Choroid plexus epithelial cell (primary cell): ENCODE data around the gene HAP1.
A peak's percentile ranks its signal among the peaks of the same experiment; 100 is the strongest.

Experiments
- DNase-seq: peaks from one replicate; pipeline ENCODE4 v3.0.0-alpha.2; 2010; ENCODE audit warnings: low read depth
- H3K4me3 ChIP-seq: 2 replicates; pipeline ENCODE4 v1.5.1; 2011; ENCODE audit warnings: low read depth, mild to moderate bottlenecking, control low read depth, low read length, moderate library complexity
- TF ChIP-seq, protein P1 (sequence below): conservative IDR thresholded peaks from 2 replicates; pipeline ENCODE4 v1.5.1; 2011; ENCODE audit warnings: low read depth, mild to moderate bottlenecking, control low read depth, inconsistent platforms, low read length, moderate library complexity

The HAP1 gene

DNA sequence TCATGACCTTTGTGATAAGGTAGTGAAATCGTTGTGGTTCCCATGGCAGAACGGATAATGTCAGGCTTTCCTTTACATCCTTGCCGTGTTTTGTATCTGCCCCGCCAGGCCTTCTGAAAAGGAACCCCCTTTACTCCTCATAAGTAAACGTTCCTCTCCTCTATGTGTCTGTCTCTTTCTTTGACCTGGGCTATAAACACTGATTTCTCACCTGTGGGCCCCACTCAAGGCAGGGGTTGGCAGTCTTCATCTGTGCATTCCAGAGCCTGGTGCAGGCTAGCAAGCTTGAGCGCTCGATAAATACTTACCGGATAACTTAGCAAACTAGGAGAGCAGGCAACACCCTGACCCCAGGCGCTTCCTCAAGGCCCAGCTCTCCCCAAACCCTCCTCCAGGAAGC lies 7.3 kb upstream of the HAP1 start:
- DNase-seq, result no peak
- H3K4me3 ChIP-seq, result no peak overlapping the region
- TF ChIP-seq, protein P1, sequence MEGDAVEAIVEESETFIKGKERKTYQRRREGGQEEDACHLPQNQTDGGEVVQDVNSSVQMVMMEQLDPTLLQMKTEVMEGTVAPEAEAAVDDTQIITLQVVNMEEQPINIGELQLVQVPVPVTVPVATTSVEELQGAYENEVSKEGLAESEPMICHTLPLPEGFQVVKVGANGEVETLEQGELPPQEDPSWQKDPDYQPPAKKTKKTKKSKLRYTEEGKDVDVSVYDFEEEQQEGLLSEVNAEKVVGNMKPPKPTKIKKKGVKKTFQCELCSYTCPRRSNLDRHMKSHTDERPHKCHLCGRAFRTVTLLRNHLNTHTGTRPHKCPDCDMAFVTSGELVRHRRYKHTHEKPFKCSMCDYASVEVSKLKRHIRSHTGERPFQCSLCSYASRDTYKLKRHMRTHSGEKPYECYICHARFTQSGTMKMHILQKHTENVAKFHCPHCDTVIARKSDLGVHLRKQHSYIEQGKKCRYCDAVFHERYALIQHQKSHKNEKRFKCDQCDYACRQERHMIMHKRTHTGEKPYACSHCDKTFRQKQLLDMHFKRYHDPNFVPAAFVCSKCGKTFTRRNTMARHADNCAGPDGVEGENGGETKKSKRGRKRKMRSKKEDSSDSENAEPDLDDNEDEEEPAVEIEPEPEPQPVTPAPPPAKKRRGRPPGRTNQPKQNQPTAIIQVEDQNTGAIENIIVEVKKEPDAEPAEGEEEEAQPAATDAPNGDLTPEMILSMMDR, result no peak

DNA sequence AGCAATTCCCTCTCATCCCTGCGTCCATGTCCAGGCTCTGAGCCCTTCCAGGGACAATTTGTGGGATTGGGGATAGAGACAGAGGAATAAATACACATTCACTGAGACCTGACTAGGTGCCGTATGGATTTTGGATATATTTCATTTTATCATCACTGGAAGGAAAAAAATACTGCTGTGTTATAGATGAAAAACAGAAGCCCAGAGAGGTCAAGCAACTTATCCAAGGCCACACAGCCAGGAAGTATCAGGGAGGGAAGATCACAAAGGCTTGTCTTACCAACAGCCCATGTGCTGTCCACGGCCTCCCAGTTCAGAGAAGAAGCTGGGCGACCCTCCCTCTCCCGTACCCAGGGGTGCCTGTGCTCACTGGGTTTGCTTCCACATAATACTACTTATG lies 6.1 kb upstream of the HAP1 start:
- DNase-seq, result no peak
- H3K4me3 ChIP-seq, result no peak overlapping the region
- TF ChIP-seq, protein P1, result no peak

DNA sequence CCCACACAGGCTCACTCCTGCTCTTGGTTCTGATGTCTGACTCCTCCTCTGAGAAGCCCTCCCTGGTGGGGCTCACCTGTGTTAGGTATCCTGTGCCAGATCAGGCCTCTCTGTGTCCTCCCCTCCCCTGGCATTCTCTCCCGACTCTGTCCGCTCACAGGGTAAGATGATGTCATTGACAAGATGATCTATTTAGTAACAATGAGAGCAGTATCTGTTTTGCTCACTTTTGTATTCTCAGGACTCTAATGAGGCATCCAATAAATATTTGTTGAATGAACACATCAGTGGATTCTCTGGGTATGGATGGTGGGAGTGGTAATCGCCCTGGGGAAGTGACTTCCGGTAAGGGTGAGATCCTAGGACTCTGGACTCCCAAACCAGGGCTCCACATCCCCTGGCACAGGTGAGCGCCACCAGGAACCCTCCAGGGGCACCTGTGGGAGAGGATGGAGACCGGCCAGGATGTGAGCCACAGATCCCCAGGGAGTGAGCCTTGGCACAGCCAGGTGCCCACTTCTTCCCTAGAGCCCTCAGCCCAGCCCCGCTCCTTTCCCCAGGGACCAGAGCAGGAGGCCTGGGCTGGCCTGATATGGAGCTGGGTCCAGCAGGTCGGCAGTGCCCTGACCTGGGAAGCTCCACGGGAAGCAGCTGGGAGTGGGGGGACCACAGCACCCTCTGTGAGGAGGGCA lies 5.4 kb upstream of the HAP1 start:
- DNase-seq, result no peak
- TF ChIP-seq, protein P1, result no peak
- H3K4me3 ChIP-seq, result no peak overlapping the region

GRCh38 chr17:41738801-41739112 lies 4.3 kb upstream of the HAP1 start:
- no peak overlapping the region for H3K4me3 ChIP-seq
- TF ChIP-seq, protein P1, result no peak
- no peak for DNase-seq

GRCh38 chr17:41738077-41738800 lies 3.8 kb upstream of the HAP1 start:
- no peak overlapping the region for H3K4me3 ChIP-seq
- TF ChIP-seq, protein P1, result peak; percentile 96
- DNase-seq, result peak; percentile 79

DNA sequence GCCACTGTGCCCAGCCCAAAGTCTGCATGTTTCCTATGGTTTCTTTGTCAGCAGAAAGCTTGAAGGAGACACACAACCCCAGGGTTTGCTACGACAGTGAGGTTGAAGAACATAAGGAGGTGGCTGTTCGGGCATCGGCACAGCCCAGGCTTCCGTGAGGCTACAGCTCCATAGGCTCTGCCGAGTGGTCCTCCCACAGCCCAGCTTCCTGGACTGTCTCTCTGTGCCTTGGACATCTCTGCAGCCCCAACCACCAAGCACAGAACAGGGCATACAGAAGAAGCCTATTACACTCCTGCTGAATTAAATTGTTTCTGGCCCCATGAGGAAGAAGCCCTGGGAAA lies 3.2 kb upstream of the HAP1 start:
- no peak overlapping the region for H3K4me3 ChIP-seq
- TF ChIP-seq, protein P1, result no peak
- DNase-seq, result no peak
